ENCODE data around the gene EXOC4. TPM values are rescaled to one million over a fixed set of nuclear protein-coding genes. Genes with fewer than 3 reads are reported as not detected.

The EXOC4 gene
- total and polyA plus RNA-seq, 2 of the 8 experiments (the other 6 are each of a cell fraction or from before 2014, with no cell fraction given), result 27.0 to 67.3 TPM

GRCh38 chr7:133448012-133448411, 195.1 kb downstream of the EXOC4 start:
- CTCF ChIA-PET (ENCODE audit: partially characterized antibody), result no interaction called here
- WGBS, 2 experiments (ENCODE audit: extremely low coverage in 1 of 2, insufficient coverage in 1 of 2, insufficient read length in 1 of 2, insufficient replicate concordance in 2 of 2, low coverage in 1 of 2, low lambda C conversion rate in 2 of 2, missing lambda C conversion rate in 1 of 2), result 100% methylated on average over 1 of the region's 1 CpG; no CpG with 5 or more reads in 1 of the 2 experiments
- H3K27me3 ChIP-seq (replicated peaks in 1 of 4; ENCODE audit: control insufficient read depth in 3 of 4, extremely low read depth in 1 of 4, insufficient read depth in 3 of 4, low read length in 3 of 4), result no peaks in the 10 kb centered on the region
- no peak overlapping the region for H2BK5ac ChIP-seq (ENCODE audit: low read depth, low read length)
- no peak overlapping the region for H3K4me3 ChIP-seq (ENCODE audit: extremely low read depth in 1 of 4, insufficient read depth in 2 of 4, low read depth in 3 of 4, low read length in 4 of 4)
- H2BK120ac ChIP-seq (replicated peaks; ENCODE audit: low read depth, low read length), result no peak overlapping the region
- no peaks in the 10 kb centered on the region; the same call in 1 of the 2 replicates for H3K79me1 ChIP-seq (ENCODE audit: low read depth, low read length)
- H4K8ac ChIP-seq (ENCODE audit: extremely low read depth, insufficient read depth, low read length), result no peak overlapping the region
- H3K9ac ChIP-seq (replicated peaks in 1 of 4; ENCODE audit: extremely low read depth in 1 of 4, low read depth in 3 of 4, low read length in 3 of 4), result no peak overlapping the region
- H4K20me1 ChIP-seq (replicated peaks in 1 of 2; ENCODE audit: control insufficient read depth in 1 of 2, insufficient read depth in 2 of 2, low read length in 2 of 2), result peaks cover 0 to 1% of the 10 kb centered on the region in 2 experiments
- H3K14ac ChIP-seq (ENCODE audit: insufficient read length), result no peak overlapping the region
- no peak overlapping the region for H3K18ac ChIP-seq (ENCODE audit: extremely low read depth, low read length)
- H2AFZ ChIP-seq (ENCODE audit: low read length), result no peak overlapping the region
- no peak overlapping the region for H4K5ac ChIP-seq (ENCODE audit: insufficient read length, low read depth, low read length)
- FAIRE-seq (no peak), DNase-seq (ENCODE audit: low read depth in 1 of 2, low spot score in 2 of 2) (no peak)
- H3K9me3 ChIP-seq (ENCODE audit: insufficient read depth in 2 of 2, low read depth in 1 of 2, low read length in 1 of 2), result no peaks in the 10 kb centered on the region
- H4K91ac ChIP-seq (replicated peaks; ENCODE audit: insufficient read length, low read length), result no peak overlapping the region
- no peak overlapping the region for H2BK20ac ChIP-seq (ENCODE audit: low read length)
- no peak overlapping the region for H2AK5ac ChIP-seq (ENCODE audit: low read depth, low read length)
- H3K4ac ChIP-seq (replicated peaks; ENCODE audit: insufficient read length, low read depth, low read length), result no peak overlapping the region
- H3K4me2 ChIP-seq (ENCODE audit: insufficient read depth in 1 of 2, low read depth in 2 of 2, low read length in 2 of 2), result no peak overlapping the region
- H3K4me1 ChIP-seq (replicated peaks in 1 of 4; ENCODE audit: control insufficient read depth in 3 of 4, insufficient read depth in 4 of 4, low read length in 3 of 4), result peaks cover 0 to 5% (median 1%) of the 10 kb centered on the region in 4 experiments; a peak in 2 of 7 replicates
- no peak overlapping the region for H2BK15ac ChIP-seq (ENCODE audit: low read length)
- no peak overlapping the region for H3K56ac ChIP-seq (replicated peaks; ENCODE audit: insufficient read length, low read depth, low read length)
- no peak overlapping the region for H3K23ac ChIP-seq (ENCODE audit: insufficient read length)
- POLR2A ChIA-PET (ENCODE audit: partially characterized antibody), result no interaction called here
- H3K79me2 ChIP-seq (ENCODE audit: control insufficient read depth in 1 of 2, insufficient read depth in 2 of 2, low read length in 2 of 2), result no peaks in the 10 kb centered on the region
- no peak overlapping the region for H3K27ac ChIP-seq (ENCODE audit: low read depth, low read length)
- H3K36me3 ChIP-seq (ENCODE audit: control insufficient read depth in 2 of 4, insufficient read depth in 4 of 4, low read length in 3 of 4), result no peaks in the 10 kb centered on the region
- H3K23me2 ChIP-seq (ENCODE audit: low read depth, low read length), result no peaks in the 10 kb centered on the region
- no peak overlapping the region for H2BK12ac ChIP-seq (ENCODE audit: low read depth, low read length)
- TF ChIP-seq EGR1 (IDR thresholded peaks at IDR 0.05; ENCODE audit: borderline replicate concordance, low read depth, low read length) (no peak), CHD1 (IDR thresholded peaks at IDR 0.05; ENCODE audit: low read depth, low read length) (no peak), ZNF274 (IDR thresholded peaks at IDR 0.05; ENCODE audit: borderline replicate concordance, extremely low read depth, low read length) (no peak), SP1 (IDR thresholded peaks at IDR 0.05; ENCODE audit: low read depth, low read length) (no peak), TBP (IDR thresholded peaks at IDR 0.05; ENCODE audit: low read depth, low read length) (no peak), CTCF (IDR thresholded peaks at IDR 0.05; ENCODE audit: control extremely low read depth in 1 of 3, insufficient read depth in 1 of 3, low read depth in 1 of 3, low read length in 3 of 3) (no peak), ATF2 (IDR thresholded peaks at IDR 0.05; ENCODE audit: low read length) (no peak), CTBP2 (IDR thresholded peaks at IDR 0.05; ENCODE audit: borderline replicate concordance, insufficient read depth, insufficient read length, low read length) (no peak), E2F6 (IDR thresholded peaks at IDR 0.05) (no peak)
